HL-60 (cell line): Measurements from ENCODE around the gene MED31.

Experiments
- DNase-seq, 2 experiments: peaks; one replicate each; pipeline ENCODE4 v3.0.0-alpha.2; 2010 to 2020; ENCODE audit warnings: low read depth in 1 of 2, low spot score in 1 of 2
- H3K27ac ChIP-seq: fragments of 250-450 bp; sonication (Bioruptor Pico); replicated peaks from 2 replicates; pipeline ENCODE4 v1.5.1; 2020; ENCODE audit warnings: mild to moderate bottlenecking, moderate library complexity
- H3K27me3 ChIP-seq: fragments of 250-450 bp; sonication (Bioruptor Pico); 2 replicates; pipeline ENCODE4 v1.5.1; 2021; ENCODE audit warnings: mild to moderate bottlenecking, moderate library complexity; ENCODE audit not compliant: insufficient read depth, poor library complexity, severe bottlenecking
- H3K4me3 ChIP-seq: replicated peaks from 2 replicates; pipeline ENCODE4 v1.5.1; 2011; ENCODE audit warnings: mild to moderate bottlenecking, control low read depth, low read length; ENCODE audit not compliant: insufficient read depth
- GABPA ChIP-seq: IDR thresholded peaks from 2 replicates; pipeline ENCODE4 v1.6.1; 2012; ENCODE audit warnings: low read depth
- POLR2AphosphoS5 ChIP-seq: IDR thresholded peaks from 2 replicates; pipeline ENCODE4 v1.6.1; 2012; ENCODE audit warnings: low read depth
- SPI1 ChIP-seq: IDR thresholded peaks from 2 replicates; pipeline ENCODE4 v1.6.1; 2012; ENCODE audit warnings: low read depth, mild to moderate bottlenecking, borderline replicate concordance
- TF ChIP-seq, protein P1 (sequence below): IDR thresholded peaks from 2 replicates; pipeline ENCODE4 v1.6.1; 2012; ENCODE audit warnings: low read depth; ENCODE audit not compliant: insufficient replicate concordance
- TF ChIP-seq, protein P2 (sequence below): IDR thresholded peaks from one replicate; pipeline ENCODE4 v1.5.1; 2011; ENCODE audit warnings: low read length, control low read depth, inconsistent platforms; ENCODE audit not compliant: insufficient read depth

The MED31 gene

DNA sequence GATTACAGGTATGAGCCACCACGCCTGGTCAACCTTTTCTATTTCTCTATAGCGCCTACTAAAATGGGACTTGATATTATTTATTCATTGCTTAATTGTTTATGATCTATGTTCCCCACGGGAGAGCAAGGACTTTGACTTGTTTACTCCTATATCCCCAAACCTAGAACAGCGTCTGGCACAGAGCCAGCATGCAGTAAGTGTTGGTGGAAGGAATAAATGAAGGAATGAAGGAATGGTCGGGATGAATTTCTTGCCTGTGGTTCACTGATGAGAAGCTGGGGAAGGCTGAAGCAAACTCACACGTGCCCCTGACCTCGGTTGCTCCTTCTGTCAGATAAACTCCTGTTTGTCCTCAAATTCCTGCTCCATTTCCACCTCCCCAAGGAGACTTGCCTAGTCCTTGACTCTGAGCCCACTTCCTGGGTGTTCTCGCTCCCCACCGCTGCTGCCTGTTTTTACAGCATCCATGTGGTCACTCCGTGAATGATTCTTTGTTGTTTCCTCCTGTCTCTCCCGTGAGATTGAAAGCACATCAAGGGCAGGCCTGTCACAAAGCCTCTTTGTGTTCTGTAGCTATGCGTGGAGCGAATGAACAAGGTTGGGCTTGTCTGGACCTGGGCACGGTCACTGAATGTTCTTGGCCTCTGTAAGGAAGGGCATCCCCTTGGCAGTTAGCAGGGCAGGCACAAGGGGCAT lies 17.5 kb upstream of the MED31 start:
- Histone ChIP-seq H3K4me3 (no peak overlapping the region), H3K27ac (no peak overlapping the region), H3K27me3 (peaks cover 2% of the 10 kb centered on the region)
- no peak for DNase-seq
- TF ChIP-seq, protein P1, sequence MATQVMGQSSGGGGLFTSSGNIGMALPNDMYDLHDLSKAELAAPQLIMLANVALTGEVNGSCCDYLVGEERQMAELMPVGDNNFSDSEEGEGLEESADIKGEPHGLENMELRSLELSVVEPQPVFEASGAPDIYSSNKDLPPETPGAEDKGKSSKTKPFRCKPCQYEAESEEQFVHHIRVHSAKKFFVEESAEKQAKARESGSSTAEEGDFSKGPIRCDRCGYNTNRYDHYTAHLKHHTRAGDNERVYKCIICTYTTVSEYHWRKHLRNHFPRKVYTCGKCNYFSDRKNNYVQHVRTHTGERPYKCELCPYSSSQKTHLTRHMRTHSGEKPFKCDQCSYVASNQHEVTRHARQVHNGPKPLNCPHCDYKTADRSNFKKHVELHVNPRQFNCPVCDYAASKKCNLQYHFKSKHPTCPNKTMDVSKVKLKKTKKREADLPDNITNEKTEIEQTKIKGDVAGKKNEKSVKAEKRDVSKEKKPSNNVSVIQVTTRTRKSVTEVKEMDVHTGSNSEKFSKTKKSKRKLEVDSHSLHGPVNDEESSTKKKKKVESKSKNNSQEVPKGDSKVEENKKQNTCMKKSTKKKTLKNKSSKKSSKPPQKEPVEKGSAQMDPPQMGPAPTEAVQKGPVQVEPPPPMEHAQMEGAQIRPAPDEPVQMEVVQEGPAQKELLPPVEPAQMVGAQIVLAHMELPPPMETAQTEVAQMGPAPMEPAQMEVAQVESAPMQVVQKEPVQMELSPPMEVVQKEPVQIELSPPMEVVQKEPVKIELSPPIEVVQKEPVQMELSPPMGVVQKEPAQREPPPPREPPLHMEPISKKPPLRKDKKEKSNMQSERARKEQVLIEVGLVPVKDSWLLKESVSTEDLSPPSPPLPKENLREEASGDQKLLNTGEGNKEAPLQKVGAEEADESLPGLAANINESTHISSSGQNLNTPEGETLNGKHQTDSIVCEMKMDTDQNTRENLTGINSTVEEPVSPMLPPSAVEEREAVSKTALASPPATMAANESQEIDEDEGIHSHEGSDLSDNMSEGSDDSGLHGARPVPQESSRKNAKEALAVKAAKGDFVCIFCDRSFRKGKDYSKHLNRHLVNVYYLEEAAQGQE: no peak
- TF ChIP-seq POLR2AphosphoS5: no peak

DNA sequence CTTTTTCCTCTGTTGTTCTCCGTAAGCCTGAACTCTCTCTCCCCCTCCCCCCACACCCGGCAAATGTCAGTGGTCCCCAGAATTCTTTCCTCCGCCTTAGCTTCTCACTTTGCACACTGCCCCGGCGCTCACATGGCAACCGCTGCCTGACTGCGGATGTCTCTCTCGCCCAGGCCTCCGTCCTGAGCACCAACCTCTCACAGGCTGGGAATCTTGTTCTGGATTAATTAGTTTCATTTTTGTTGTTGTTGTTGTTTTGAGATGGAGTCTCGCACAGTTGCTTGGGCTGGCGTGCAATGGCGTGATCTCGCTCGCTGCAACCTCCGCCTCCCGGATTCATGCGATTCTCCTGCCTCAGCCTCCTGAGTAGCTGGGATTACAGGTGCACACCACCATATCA lies 16.8 kb upstream of the MED31 start:
- DNase-seq: no peak
- Histone ChIP-seq H3K27me3 (peaks cover 2% of the 10 kb centered on the region), H3K4me3 (no peak overlapping the region), H3K27ac (no peak overlapping the region)
- TF ChIP-seq SPI1 (no peak), POLR2AphosphoS5 (no peak), GABPA (no peak)
- TF ChIP-seq, protein P2, sequence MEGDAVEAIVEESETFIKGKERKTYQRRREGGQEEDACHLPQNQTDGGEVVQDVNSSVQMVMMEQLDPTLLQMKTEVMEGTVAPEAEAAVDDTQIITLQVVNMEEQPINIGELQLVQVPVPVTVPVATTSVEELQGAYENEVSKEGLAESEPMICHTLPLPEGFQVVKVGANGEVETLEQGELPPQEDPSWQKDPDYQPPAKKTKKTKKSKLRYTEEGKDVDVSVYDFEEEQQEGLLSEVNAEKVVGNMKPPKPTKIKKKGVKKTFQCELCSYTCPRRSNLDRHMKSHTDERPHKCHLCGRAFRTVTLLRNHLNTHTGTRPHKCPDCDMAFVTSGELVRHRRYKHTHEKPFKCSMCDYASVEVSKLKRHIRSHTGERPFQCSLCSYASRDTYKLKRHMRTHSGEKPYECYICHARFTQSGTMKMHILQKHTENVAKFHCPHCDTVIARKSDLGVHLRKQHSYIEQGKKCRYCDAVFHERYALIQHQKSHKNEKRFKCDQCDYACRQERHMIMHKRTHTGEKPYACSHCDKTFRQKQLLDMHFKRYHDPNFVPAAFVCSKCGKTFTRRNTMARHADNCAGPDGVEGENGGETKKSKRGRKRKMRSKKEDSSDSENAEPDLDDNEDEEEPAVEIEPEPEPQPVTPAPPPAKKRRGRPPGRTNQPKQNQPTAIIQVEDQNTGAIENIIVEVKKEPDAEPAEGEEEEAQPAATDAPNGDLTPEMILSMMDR: no peak
- TF ChIP-seq, protein P1: no peak

DNA sequence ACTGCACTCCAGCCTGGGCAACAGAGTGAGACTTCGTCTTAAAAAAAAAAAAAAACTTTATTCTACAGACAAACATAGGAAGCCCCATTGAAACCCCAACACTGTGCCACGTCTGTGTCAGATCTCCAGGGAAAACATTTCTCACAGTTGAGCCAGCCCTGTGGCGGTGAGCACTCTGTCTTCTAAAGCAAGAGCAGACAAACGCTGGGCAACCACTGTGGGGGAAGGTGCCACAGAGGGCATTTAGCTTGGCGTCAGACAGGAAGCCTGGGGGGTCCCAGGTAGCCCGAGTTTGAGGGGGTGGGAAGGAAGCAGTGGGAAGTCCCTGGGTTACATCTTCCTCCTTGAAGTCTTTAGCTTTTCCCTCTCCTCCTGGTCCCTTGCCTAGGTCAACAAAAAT lies 16.1 kb upstream of the MED31 start:
- H3K27me3 ChIP-seq: peaks cover 2% of the 10 kb centered on the region
- no peak overlapping the region for H3K4me3 ChIP-seq
- TF ChIP-seq, protein P2: no peak
- TF ChIP-seq, protein P1: no peak
- H3K27ac ChIP-seq: no peak overlapping the region
- DNase-seq: no peak
